OCI-LY7 (cell line): ENCODE results near the gene KLF2. TPM values are rescaled to one million over a fixed set of nuclear protein-coding genes. Genes with fewer than 3 reads are reported as not detected.

Experiments
- BruUV-seq: library from RNA; stranded (reverse); fragments of 400-500 nt; replicated peaks from 2 replicates; lab custom pipeline; 2021; lab: Mats Ljungman, UMichigan
- CTCF ChIA-PET: fragments of 300-600 bp; sonication (Branson Sonifier 250); formaldehyde crosslinking; loops from one replicate; lab custom pipeline; 2022; ENCODE audit warnings: antibody characterized with exemption; ENCODE audit not compliant: unreplicated experiment; lab: Charles Lee
- POLR2A ChIA-PET: fragments of 300-600 bp; sonication (Branson Sonifier 250); formaldehyde crosslinking; loops from one replicate; lab custom pipeline; 2022; ENCODE audit warnings: antibody characterized with exemption; lab: Charles Lee
- DNase-seq: peaks from one replicate; pipeline ENCODE4 v3.0.0-alpha.2; 2015; ENCODE audit warnings: low spot score
- H2AFZ ChIP-seq: fragments of 200-600 bp; sonication (generic), shearing (Covaris generic); 2 replicates; pipeline ENCODE4 v1.6.1; 2014; ENCODE audit warnings: mild to moderate bottlenecking, antibody characterized with exemption, low read length, moderate library complexity
- H3K27ac ChIP-seq: fragments of 200-600 bp; sonication (generic); 2 replicates; pipeline ENCODE4 v1.5.1; 2014; ENCODE audit warnings: mixed run types, low read depth, mild to moderate bottlenecking, moderate library complexity, low read length, inconsistent platforms; ENCODE audit not compliant: poor library complexity, severe bottlenecking
- H3K36me3 ChIP-seq: fragments of 200-600 bp; sonication (generic); 2 replicates; pipeline ENCODE4 v1.6.1; 2014; ENCODE audit warnings: mild to moderate bottlenecking, antibody characterized with exemption, low read length, moderate library complexity, mixed read lengths; ENCODE audit not compliant: insufficient read depth
- H3K4me1 ChIP-seq: fragments of 200-600 bp; sonication (generic); 2 replicates; pipeline ENCODE4 v1.5.1; 2014; ENCODE audit warnings: mild to moderate bottlenecking, low read length; ENCODE audit not compliant: insufficient read depth, poor library complexity, severe bottlenecking
- H3K4me2 ChIP-seq: fragments of 200-600 bp; sonication (generic); 2 replicates; pipeline ENCODE4 v1.6.1; 2014; ENCODE audit warnings: mild to moderate bottlenecking, low read length
- H3K4me3 ChIP-seq: fragments of 200-600 bp; sonication (generic); 2 replicates; pipeline ENCODE4 v1.5.1; 2014; ENCODE audit warnings: mild to moderate bottlenecking, low read depth, low read length; ENCODE audit not compliant: poor library complexity, severe bottlenecking
- H3K79me2 ChIP-seq: fragments of 200-600 bp; sonication (generic); 2 replicates; pipeline ENCODE4 v1.6.1; 2016; ENCODE audit warnings: low read depth, mild to moderate bottlenecking, low read length, moderate library complexity, mixed read lengths; ENCODE audit not compliant: insufficient read depth
- H3K9me2 ChIP-seq: fragments of 200-600 bp; sonication (generic); 2 replicates; pipeline ENCODE4 v1.6.1; 2016; ENCODE audit warnings: mild to moderate bottlenecking, low read length, mixed read lengths; ENCODE audit not compliant: insufficient read depth
- H3K9me3 ChIP-seq: fragments of 200-600 bp; sonication (generic); 2 replicates; pipeline ENCODE4 v1.6.1; 2014; ENCODE audit warnings: mild to moderate bottlenecking, mixed run types, low read length, mixed read lengths
- H4K20me1 ChIP-seq: fragments of 200-600 bp; sonication (generic); 2 replicates; pipeline ENCODE4 v1.6.1; 2014; ENCODE audit warnings: mild to moderate bottlenecking, antibody characterized with exemption, low read length, moderate library complexity, mixed read lengths; ENCODE audit not compliant: insufficient read depth
- CTCF ChIP-seq: fragments of 200-600 bp; sonication (generic); conservative IDR thresholded peaks from 2 replicates; pipeline ENCODE4 v1.5.1; 2014; ENCODE audit warnings: mild to moderate bottlenecking, antibody characterized with exemption, low read length, moderate library complexity, mixed read lengths
- EZH2phosphoT487 ChIP-seq: fragments of 200-600 bp; sonication (generic); IDR thresholded peaks from 2 replicates; pipeline ENCODE4 v1.6.1; 2018; ENCODE audit warnings: low read depth, borderline replicate concordance, mild to moderate bottlenecking, mixed run types, antibody characterized with exemption, low read length, moderate library complexity, mixed read lengths
- intact Hi-C: fragments of 100-400 bp; cut with micrococcal nuclease; formaldehyde crosslinking; loops from one replicate; pipeline ENCODE4 v1.10.0; 2022; ENCODE audit not compliant: unreplicated experiment
- total RNA-seq, 2 experiments: library from RNA; depleted of rRNA in 1 of 2; stranded (reverse); fragments of >200 nt in 1 of 2; shearing (Covaris generic) in 1 of 2; gene quantifications; 2 replicates each; pipeline ENCODE4 v1.2.3, GENCODE V29; 2014 to 2022

The KLF2 gene
- total RNA-seq, 2 experiments from 2014 or later: 6.2 to 8.6 TPM

GRCh38 chr19:16376649-16377048, 52.0 kb downstream of the KLF2 start:
- no peak overlapping the region for H2AFZ ChIP-seq
- H3K9me2 ChIP-seq: no peaks in the 10 kb centered on the region
- POLR2A ChIA-PET: no interaction called here
- no peak overlapping the region for H3K27ac ChIP-seq
- no peak overlapping the region for H3K4me2 ChIP-seq
- TF ChIP-seq CTCF (peak; percentile 81), EZH2phosphoT487 (no peak)
- H4K20me1 ChIP-seq: no peaks in the 10 kb centered on the region
- CTCF ChIA-PET: interaction anchor here (0.6 to 1.2 kb wide), 2 partner anchors 53 to 128 kb away, joined by 3 to 4 read pairs; no protein-coding TSS in a partner anchor
- BruUV-seq: no TSS peak
- no peaks in the 10 kb centered on the region for H3K79me2 ChIP-seq
- intact Hi-C loops: no loop called here
- no peak overlapping the region for H3K4me3 ChIP-seq
- H3K4me1 ChIP-seq: peaks cover 19% of the 10 kb centered on the region
- DNase-seq: peak; percentile 58
- no peaks in the 10 kb centered on the region for H3K9me3 ChIP-seq
- peaks cover 35% of the 10 kb centered on the region for H3K36me3 ChIP-seq

- TF ChIP-seq EZH2phosphoT487: no peak
- TF ChIP-seq CTCF: no peak
- Histone ChIP-seq H3K4me3 (no peak overlapping the region), H3K27ac (no peak overlapping the region), H3K9me3 (no peaks in the 10 kb centered on the region), H3K79me2 (no peaks in the 10 kb centered on the region), H3K4me2 (no peak overlapping the region), H3K4me1 (peaks cover 18% of the 10 kb centered on the region), H2AFZ (no peak overlapping the region), H3K9me2 (no peaks in the 10 kb centered on the region), H4K20me1 (no peaks in the 10 kb centered on the region), H3K36me3 (peaks cover 35% of the 10 kb centered on the region)
- no TSS peak for BruUV-seq
- POLR2A ChIA-PET: no interaction called here
- intact Hi-C loops: no loop called here
- CTCF ChIA-PET: no interaction called here
- no peak for DNase-seq
These were observed 52.9 kb downstream of the KLF2 start for GRCh38 chr19:16377521-16377920.

Other genes starting within 250 kb of the KLF2 start
- 111 and 134 TPM in 2 replicates for gene TPM4, start 248.3 kb upstream of the KLF2 start, total RNA-seq (2014; rRNA removed; shearing (Covaris generic))
- 98.1 and 108 TPM in 2 replicates for gene TPM4, start 248.3 kb upstream of the KLF2 start, total RNA-seq (2022)
- 64.9 and 69.1 TPM in 2 replicates for gene RAB8A, start 212.9 kb upstream of the KLF2 start, total RNA-seq (2014; rRNA removed; shearing (Covaris generic))
- 124 and 138 TPM in 2 replicates for gene RAB8A, start 212.9 kb upstream of the KLF2 start, total RNA-seq (2022)
- 52.4 and 57.6 TPM in 2 replicates for gene HSH2D, start 181.1 kb upstream of the KLF2 start, total RNA-seq (2014; rRNA removed; shearing (Covaris generic))
- gene HSH2D, start 181.1 kb upstream of the KLF2 start, total RNA-seq (2022): 70.4 and 79.0 TPM in 2 replicates
- gene CIB3, start 151.3 kb upstream of the KLF2 start, total RNA-seq (2014; rRNA removed; shearing (Covaris generic)): 5.4 TPM in 1 of 2 replicates, not detected in the other
- not detected in 2 replicates for gene CIB3, start 151.3 kb upstream of the KLF2 start, total RNA-seq (2022)
- 71.0 and 104 TPM in 2 replicates for gene FAM32A, start 139.4 kb upstream of the KLF2 start, total RNA-seq (2014; rRNA removed; shearing (Covaris generic))
- gene FAM32A, start 139.4 kb upstream of the KLF2 start, total RNA-seq (2022): 64.5 and 65.7 TPM in 2 replicates
- 68.4 and 92.9 TPM in 2 replicates for gene AP1M1, start 126.9 kb upstream of the KLF2 start, total RNA-seq (2014; rRNA removed; shearing (Covaris generic))
- 94.6 and 104 TPM in 2 replicates for gene AP1M1, start 126.9 kb upstream of the KLF2 start, total RNA-seq (2022)
- 22.4 and 28.1 TPM in 2 replicates for gene EPS15L1, start 147.1 kb downstream of the KLF2 start, total RNA-seq (2014; rRNA removed; shearing (Covaris generic))
- gene EPS15L1, start 147.1 kb downstream of the KLF2 start, total RNA-seq (2022): 67.0 and 67.1 TPM in 2 replicates
- gene CALR3, start 171.3 kb downstream of the KLF2 start, total RNA-seq (2014; rRNA removed; shearing (Covaris generic)): not detected in 2 replicates
- not detected in 2 replicates for gene CALR3, start 171.3 kb downstream of the KLF2 start, total RNA-seq (2022)
- 5.2 and 6.8 TPM in 2 replicates for gene C19orf44, start 171.6 kb downstream of the KLF2 start, total RNA-seq (2014; rRNA removed; shearing (Covaris generic))
- 7.6 and 8.4 TPM in 2 replicates for gene C19orf44, start 171.6 kb downstream of the KLF2 start, total RNA-seq (2022)
- 14.6 and 15.6 TPM in 2 replicates for gene CHERP, start 217.6 kb downstream of the KLF2 start, total RNA-seq (2014; rRNA removed; shearing (Covaris generic))
- 87.1 and 87.2 TPM in 2 replicates for gene CHERP, start 217.6 kb downstream of the KLF2 start, total RNA-seq (2022)
- 17.3 and 21.1 TPM in 2 replicates for gene SLC35E1, start 247.6 kb downstream of the KLF2 start, total RNA-seq (2014; rRNA removed; shearing (Covaris generic))
- gene SLC35E1, start 247.6 kb downstream of the KLF2 start, total RNA-seq (2022): 37.2 and 41.2 TPM in 2 replicates